IMR-90 (cell line): Measurements from ENCODE around the gene NEO1. TPM values are rescaled to one million over a fixed set of nuclear protein-coding genes. Genes with fewer than 3 reads are reported as not detected.

ENCODE experiments used
- ATAC-seq: fragments of 200-7000 bp; cut with Tn5 transposase; 2 replicates; pipeline ENCODE4 v1.9.1; 2020; ENCODE audit warnings: low read depth, mild to moderate bottlenecking, moderate library complexity
- BruUV-seq: library from RNA; stranded (reverse); fragments of 400-500 nt; replicated peaks from 2 replicates; lab custom pipeline; 2021; lab: Mats Ljungman, UMichigan
- CTCF ChIA-PET: fragments of 300-600 bp; formaldehyde crosslinking; extraction: SDS; loops from one replicate; lab custom pipeline; 2021; ENCODE audit warnings: antibody characterized with exemption; lab: Yijun Ruan, JAX
- POLR2A ChIA-PET: fragments of 300-600 bp; sonication (Branson Sonifier 250); formaldehyde crosslinking; loops from one replicate; lab custom pipeline; 2022; ENCODE audit warnings: antibody characterized with exemption; ENCODE audit not compliant: unreplicated experiment; lab: Charles Lee
- DNase-seq: peaks from one replicate; pipeline ENCODE4 v3.0.0; 2013
- H2AFZ ChIP-seq: replicated peaks from 2 replicates; pipeline ENCODE3; 2013; ENCODE audit warnings: low read length, mild to moderate bottlenecking; ENCODE audit not compliant: poor library complexity
- H2AK5ac ChIP-seq: 2 replicates; pipeline ENCODE4 v1.6.1; 2013; ENCODE audit warnings: low read depth, low read length, inconsistent platforms
- H2AK9ac ChIP-seq: replicated peaks from 2 replicates; pipeline ENCODE3; 2013; ENCODE audit warnings: mild to moderate bottlenecking, low read depth, low read length, moderate library complexity; ENCODE audit not compliant: poor library complexity
- H2BK120ac ChIP-seq: 2 replicates; pipeline ENCODE4 v1.6.1; 2013; ENCODE audit warnings: low read depth, low read length, inconsistent platforms
- H2BK15ac ChIP-seq: 3 replicates; pipeline ENCODE4 v1.6.1; 2013; ENCODE audit warnings: low read depth, low read length, inconsistent platforms
- H2BK20ac ChIP-seq: 2 replicates; pipeline ENCODE4 v1.6.1; 2013; ENCODE audit warnings: low read depth, mild to moderate bottlenecking, inconsistent platforms, low read length, moderate library complexity
- H2BK5ac ChIP-seq: 2 replicates; pipeline ENCODE4 v1.6.1; 2013; ENCODE audit warnings: mild to moderate bottlenecking, low read depth, low read length, inconsistent platforms; ENCODE audit not compliant: poor library complexity, severe bottlenecking
- H3K14ac ChIP-seq: replicated peaks from 2 replicates; pipeline ENCODE4 v1.6.1; 2013; ENCODE audit warnings: low read depth, low read length, inconsistent platforms
- H3K18ac ChIP-seq: 2 replicates; pipeline ENCODE4 v1.6.1; 2013; ENCODE audit warnings: low read depth, low read length, control low read depth
- H3K23ac ChIP-seq: 2 replicates; pipeline ENCODE4 v1.6.1; 2013; ENCODE audit warnings: low read depth, low read length, inconsistent platforms
- H3K27ac ChIP-seq: 2 replicates; pipeline ENCODE4 v1.5.1; 2013; ENCODE audit warnings: mild to moderate bottlenecking, control low read depth, low read length; ENCODE audit not compliant: insufficient read depth
- H3K27me3 ChIP-seq: 2 replicates; pipeline ENCODE4 v1.6.1; 2013; ENCODE audit warnings: low read length; ENCODE audit not compliant: control insufficient read depth, insufficient read depth
- H3K36me3 ChIP-seq: 2 replicates; pipeline ENCODE4 v1.6.1; 2013; ENCODE audit warnings: low read length, mixed read lengths; ENCODE audit not compliant: control insufficient read depth, insufficient read depth
- H3K4ac ChIP-seq: 2 replicates; pipeline ENCODE4 v1.6.1; 2013; ENCODE audit warnings: low read depth, low read length, inconsistent platforms
- H3K4me1 ChIP-seq: 2 replicates; pipeline ENCODE4 v1.6.1; 2013; ENCODE audit warnings: low read length, mixed read lengths; ENCODE audit not compliant: control insufficient read depth, insufficient read depth
- H3K4me2 ChIP-seq: 2 replicates; pipeline ENCODE4 v1.6.1; 2013; ENCODE audit warnings: low read depth, mild to moderate bottlenecking, control low read depth, low read length, moderate library complexity
- H3K4me3 ChIP-seq: 2 replicates; pipeline ENCODE4 v1.5.1; 2013; ENCODE audit warnings: low read depth, mild to moderate bottlenecking, control low read depth, low read length, moderate library complexity; ENCODE audit not compliant: insufficient read depth
- H3K56ac ChIP-seq: 2 replicates; pipeline ENCODE4 v1.6.1; 2013; ENCODE audit warnings: low read length, inconsistent platforms; ENCODE audit not compliant: insufficient read depth; ENCODE audit errors: extremely low read depth
- H3K79me1 ChIP-seq, 2 experiments: 2 replicates each; pipeline ENCODE4 v1.6.1; 2013; ENCODE audit warnings: low read length in 2 of 2, inconsistent platforms in 1 of 2, low read depth in 1 of 2
- H3K9ac ChIP-seq: 2 replicates; pipeline ENCODE4 v1.6.1; 2013; ENCODE audit warnings: low read depth, low read length, control low read depth
- H3K9me1 ChIP-seq: 2 replicates; pipeline ENCODE4 v1.6.1; 2013; ENCODE audit warnings: low read length, inconsistent platforms; ENCODE audit not compliant: insufficient read depth
- H3K9me3 ChIP-seq: 2 replicates; pipeline ENCODE4 v1.6.1; 2013; ENCODE audit warnings: low read length; ENCODE audit not compliant: control insufficient read depth, insufficient read depth
- H4K20me1 ChIP-seq: 2 replicates; pipeline ENCODE4 v1.6.1; 2013; ENCODE audit warnings: low read length, inconsistent platforms; ENCODE audit not compliant: insufficient read depth
- H4K5ac ChIP-seq: 2 replicates; pipeline ENCODE4 v1.6.1; 2013; ENCODE audit warnings: mild to moderate bottlenecking, low read depth, low read length, control low read depth
- H4K8ac ChIP-seq, 2 experiments: 2 replicates each; pipeline ENCODE4 v1.6.1; 2013; ENCODE audit warnings: low read depth in 2 of 2, low read length in 2 of 2, control low read depth in 1 of 2, inconsistent platforms in 1 of 2
- H4K91ac ChIP-seq: 2 replicates; pipeline ENCODE4 v1.6.1; 2013; ENCODE audit warnings: low read depth, low read length, inconsistent platforms; ENCODE audit not compliant: insufficient read depth
- MAZ ChIP-seq: IDR thresholded peaks from 2 replicates; pipeline ENCODE4 v1.6.1; 2012; ENCODE audit warnings: low read depth, mild to moderate bottlenecking, low read length, improper control_type of control experiment, moderate library complexity, borderline replicate concordance
- POLR2A ChIP-seq: IDR thresholded peaks from 2 replicates; pipeline ENCODE4 v1.6.1; 2012; ENCODE audit warnings: mild to moderate bottlenecking, low read depth, low read length
- RAD21 ChIP-seq: IDR thresholded peaks from 2 replicates; pipeline ENCODE4 v1.6.1; 2012; ENCODE audit warnings: low read length, improper control_type of control experiment
- RFX5 ChIP-seq: IDR thresholded peaks from 2 replicates; pipeline ENCODE4 v1.8.0; 2012; ENCODE audit warnings: low read depth, mild to moderate bottlenecking, low read length, moderate library complexity
- SMC3 ChIP-seq: fragments of 150-350 bp; IDR thresholded peaks from 2 replicates; pipeline ENCODE4 v1.6.1; 2016; ENCODE audit warnings: low read depth, mild to moderate bottlenecking, antibody characterized with exemption, low read length, moderate library complexity
- WGBS, 2 experiments: methylation state at CpG; one replicate each; pipeline versions ENCODE4 v1.1.5 to v1.1.7; 2013; ENCODE audit warnings: missing lambda C conversion rate in 2 of 2; ENCODE audit not compliant: insufficient read length in 1 of 2; ENCODE audit errors: extremely low coverage in 2 of 2; 5-methylcytosine and 5-hydroxymethylcytosine counted together
- dilution Hi-C: fragments of 300-500 bp; cut with HindIII; formaldehyde crosslinking; loops from one replicate; pipeline ENCODE4 v1.14.3; 2018; ENCODE audit warnings: low sequenced_read_pairs; ENCODE audit not compliant: unreplicated experiment
- in situ Hi-C: fragments of 300-500 bp; cut with MboI; formaldehyde crosslinking; loops from 3 replicates; pipeline ENCODE4 v1.14.3; 2019; ENCODE audit warnings: low sequenced_read_pairs, inconsistent platforms, mixed read lengths
- intact Hi-C: fragments of 100-400 bp; cut with micrococcal nuclease; formaldehyde crosslinking; loops from 2 replicates; pipeline ENCODE4 v1.10.0; 2022
- polyA plus RNA-seq, 3 experiments: library from polyadenylated mRNA; depleted of rRNA; stranded (reverse); fragments of >200 nt; gene quantifications; 2 replicates each; pipeline ENCODE4 v1.2.3, GENCODE V29; 2012; ENCODE audit warnings: low replicate concordance in 1 of 3
- total RNA-seq: library from RNA; depleted of rRNA; stranded (reverse); fragments of >200 nt; gene quantifications from 2 replicates; pipeline ENCODE4 v1.2.3, GENCODE V29; 2012
- TF ChIP-seq, protein P1 (sequence below): conservative IDR thresholded peaks from 2 replicates; pipeline ENCODE4 v1.5.1; 2012; ENCODE audit warnings: mild to moderate bottlenecking, low read depth, low read length, improper control_type of control experiment
- TF ChIP-seq, protein P2 (sequence below): fragments of 150-350 bp; IDR thresholded peaks from 2 replicates; pipeline ENCODE4 v1.6.1; 2016; ENCODE audit warnings: low read depth, mild to moderate bottlenecking, low read length, moderate library complexity, borderline replicate concordance

The NEO1 gene
- total and polyA plus RNA-seq, 2 of the 4 experiments (the other 2 are of a cell fraction), result 16.3 to 18.5 TPM

DNA sequence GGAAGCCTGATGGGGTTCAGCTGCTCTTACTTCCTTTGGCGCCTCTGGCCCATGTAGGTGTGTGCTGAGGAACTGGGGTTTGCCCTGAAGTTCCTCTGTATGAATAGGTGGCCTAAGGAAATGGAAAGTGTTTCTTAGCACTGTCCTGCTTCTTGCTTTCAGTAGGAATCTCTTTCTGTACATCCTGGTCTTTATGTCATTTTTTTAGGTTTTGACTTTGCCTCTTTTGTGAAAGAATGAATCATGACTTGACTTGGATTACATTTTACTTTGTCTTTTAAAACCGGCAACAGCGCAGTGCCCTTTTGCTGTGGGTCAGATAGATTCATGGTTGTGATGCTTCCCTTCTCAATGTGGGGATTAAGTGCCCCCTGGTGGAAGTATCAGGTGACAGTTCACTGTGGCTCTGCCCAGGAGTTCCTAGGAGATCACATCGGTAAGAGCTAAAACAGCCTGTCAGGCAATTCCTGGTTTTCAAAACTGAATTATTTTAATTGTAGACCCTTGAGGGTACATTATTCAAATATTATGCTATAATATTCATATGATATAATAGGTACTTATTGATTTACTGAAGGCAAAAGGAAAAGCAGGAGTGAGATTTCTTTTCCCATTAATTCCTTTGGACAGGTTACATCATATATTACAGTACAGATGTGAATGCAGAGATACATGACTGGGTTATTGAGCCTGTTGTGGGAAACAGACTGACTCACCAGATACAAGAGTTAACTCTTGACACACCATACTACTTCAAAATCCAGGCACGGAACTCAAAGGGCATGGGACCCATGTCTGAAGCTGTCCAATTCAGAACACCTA lies 221.1 kb downstream of the NEO1 start:
- H3K36me3 ChIP-seq, result peaks cover 3% of the 10 kb centered on the region; the same call in 1 of the 2 replicates
- H3K23ac ChIP-seq, result peak overlapping the region; percentile 43; the same call in 1 of the 2 replicates
- no peaks in the 10 kb centered on the region for H3K9me1 ChIP-seq
- dilution Hi-C loops, result no loop called here
- H2AK9ac ChIP-seq, result no peak overlapping the region
- no peak overlapping the region for H3K4me3 ChIP-seq
- H3K9me3 ChIP-seq, result no peaks in the 10 kb centered on the region
- no peak overlapping the region for H3K27ac ChIP-seq
- peaks cover 7% of the 10 kb centered on the region for H3K4me1 ChIP-seq
- no peak overlapping the region for H2AFZ ChIP-seq
- H3K14ac ChIP-seq, result peak overlapping the region; percentile 56; the same call in 1 of the 2 replicates
- H3K9ac ChIP-seq, result no peak overlapping the region
- H3K18ac ChIP-seq, result no peak overlapping the region
- no peak overlapping the region for H4K8ac ChIP-seq
- H3K27me3 ChIP-seq, result no peaks in the 10 kb centered on the region
- ChIA-PET CTCF (interaction anchor here (0.6 to 1.6 kb wide), 10 partner anchors 10 to 504 kb away, joined by 3 to 7 read pairs (median 3); no protein-coding TSS in a partner anchor), POLR2A (no interaction called here)
- intact Hi-C loops, result loop anchor here (1.0 to 5.0 kb wide), 5 partner anchors 32 to 551 kb away; no protein-coding TSS in a partner anchor
- no CpG with 5 or more reads among the region's 5 CpGs for WGBS, 2 experiments
- H2BK20ac ChIP-seq, result 0 out of 2 replicates have a peak overlapping the region, but pooled peaks have one; percentile 33
- peak; percentile 67 for DNase-seq
- no peak overlapping the region for H3K4ac ChIP-seq
- H4K91ac ChIP-seq, result no peak overlapping the region
- BruUV-seq, result no TSS peak
- no peak overlapping the region for H3K56ac ChIP-seq
- ATAC-seq, result peak; percentile 95
- H3K4me2 ChIP-seq, result no peak overlapping the region; the same call in 1 of the 2 replicates
- no peaks in the 10 kb centered on the region for H3K79me1 ChIP-seq
- H4K20me1 ChIP-seq, result no peaks in the 10 kb centered on the region
- no peak overlapping the region for H2BK120ac ChIP-seq
- TF ChIP-seq MAZ (no peak), POLR2A (no peak), RAD21 (peak; percentile 76), SMC3 (peak; percentile 79), RFX5 (no peak)
- TF ChIP-seq, protein P1, sequence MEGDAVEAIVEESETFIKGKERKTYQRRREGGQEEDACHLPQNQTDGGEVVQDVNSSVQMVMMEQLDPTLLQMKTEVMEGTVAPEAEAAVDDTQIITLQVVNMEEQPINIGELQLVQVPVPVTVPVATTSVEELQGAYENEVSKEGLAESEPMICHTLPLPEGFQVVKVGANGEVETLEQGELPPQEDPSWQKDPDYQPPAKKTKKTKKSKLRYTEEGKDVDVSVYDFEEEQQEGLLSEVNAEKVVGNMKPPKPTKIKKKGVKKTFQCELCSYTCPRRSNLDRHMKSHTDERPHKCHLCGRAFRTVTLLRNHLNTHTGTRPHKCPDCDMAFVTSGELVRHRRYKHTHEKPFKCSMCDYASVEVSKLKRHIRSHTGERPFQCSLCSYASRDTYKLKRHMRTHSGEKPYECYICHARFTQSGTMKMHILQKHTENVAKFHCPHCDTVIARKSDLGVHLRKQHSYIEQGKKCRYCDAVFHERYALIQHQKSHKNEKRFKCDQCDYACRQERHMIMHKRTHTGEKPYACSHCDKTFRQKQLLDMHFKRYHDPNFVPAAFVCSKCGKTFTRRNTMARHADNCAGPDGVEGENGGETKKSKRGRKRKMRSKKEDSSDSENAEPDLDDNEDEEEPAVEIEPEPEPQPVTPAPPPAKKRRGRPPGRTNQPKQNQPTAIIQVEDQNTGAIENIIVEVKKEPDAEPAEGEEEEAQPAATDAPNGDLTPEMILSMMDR, result peak; percentile 83
- TF ChIP-seq, protein P2, sequence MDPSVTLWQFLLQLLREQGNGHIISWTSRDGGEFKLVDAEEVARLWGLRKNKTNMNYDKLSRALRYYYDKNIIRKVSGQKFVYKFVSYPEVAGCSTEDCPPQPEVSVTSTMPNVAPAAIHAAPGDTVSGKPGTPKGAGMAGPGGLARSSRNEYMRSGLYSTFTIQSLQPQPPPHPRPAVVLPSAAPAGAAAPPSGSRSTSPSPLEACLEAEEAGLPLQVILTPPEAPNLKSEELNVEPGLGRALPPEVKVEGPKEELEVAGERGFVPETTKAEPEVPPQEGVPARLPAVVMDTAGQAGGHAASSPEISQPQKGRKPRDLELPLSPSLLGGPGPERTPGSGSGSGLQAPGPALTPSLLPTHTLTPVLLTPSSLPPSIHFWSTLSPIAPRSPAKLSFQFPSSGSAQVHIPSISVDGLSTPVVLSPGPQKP, result no peak
- no peak overlapping the region for H2BK15ac ChIP-seq
- no peak overlapping the region for H2AK5ac ChIP-seq
- H2BK5ac ChIP-seq, result no peak overlapping the region
- in situ Hi-C loops, result loop anchor here (10.0 kb wide), 2 partner anchors 149 to 489 kb away; partner anchors contain the start of gene ADPGK
- H4K5ac ChIP-seq, result no peak overlapping the region
